Loucy (cell line): Measurements from ENCODE around the gene SORCS2.

Experiments
- H2AFZ ChIP-seq: fragments of 200-600 bp; sonication (generic); 2 replicates; pipeline ENCODE4 v1.6.0; 2016; ENCODE audit warnings: antibody characterized with exemption, mild to moderate bottlenecking, low read length, moderate library complexity
- H3F3A ChIP-seq: fragments of 200-600 bp; 2 replicates; pipeline ENCODE4 v1.6.0; 2016; ENCODE audit warnings: antibody characterized with exemption, low read depth, mild to moderate bottlenecking
- H3K27me3 ChIP-seq: fragments of 200-600 bp; sonication (generic); 2 replicates; pipeline ENCODE4 v1.6.1; 2014; ENCODE audit warnings: low read length, mild to moderate bottlenecking; ENCODE audit not compliant: insufficient read depth, poor library complexity, severe bottlenecking
- H3K36me3 ChIP-seq: fragments of 200-600 bp; sonication (generic); 2 replicates; pipeline ENCODE4 v1.6.1; 2016; ENCODE audit warnings: low read length; ENCODE audit not compliant: insufficient read depth
- H3K4me1 ChIP-seq: fragments of 200-600 bp; sonication (generic); 2 replicates; pipeline ENCODE4 v1.5.1; 2014; ENCODE audit warnings: low read length, mild to moderate bottlenecking; ENCODE audit not compliant: insufficient read depth, poor library complexity, severe bottlenecking
- H3K4me2 ChIP-seq: fragments of 200-600 bp; sonication (generic); 2 replicates; pipeline ENCODE4 v1.6.0; 2014; ENCODE audit warnings: antibody characterized with exemption, low read length, low read depth, mild to moderate bottlenecking; ENCODE audit not compliant: poor library complexity, severe bottlenecking
- H3K4me3 ChIP-seq: fragments of 200-600 bp; sonication (generic); 2 replicates; pipeline ENCODE4 v1.5.1; 2014; ENCODE audit warnings: low read length, mild to moderate bottlenecking, mixed read lengths; ENCODE audit not compliant: poor library complexity, severe bottlenecking
- H3K79me2 ChIP-seq: fragments of 200-600 bp; sonication (generic); 2 replicates; pipeline ENCODE4 v1.6.1; 2014; ENCODE audit warnings: low read length; ENCODE audit not compliant: insufficient read depth
- H3K9ac ChIP-seq: fragments of 200-600 bp; sonication (generic); 2 replicates; pipeline ENCODE4 v1.6.0; 2014; ENCODE audit warnings: mild to moderate bottlenecking, low read depth, low read length, moderate library complexity; ENCODE audit not compliant: poor library complexity, severe bottlenecking
- H3K9me2 ChIP-seq: fragments of 200-600 bp; sonication (generic); replicated peaks from 2 replicates; pipeline ENCODE4 v1.6.1; 2016; ENCODE audit warnings: low read depth, low read length, mixed read lengths
- H3K9me3 ChIP-seq: fragments of 200-600 bp; sonication (generic); 2 replicates; pipeline ENCODE4 v1.6.1; 2014; ENCODE audit warnings: mild to moderate bottlenecking, antibody characterized with exemption, low read length, low read depth; ENCODE audit not compliant: insufficient read depth
- H4K20me1 ChIP-seq: fragments of 200-600 bp; sonication (generic); 2 replicates; pipeline ENCODE4 v1.6.0; 2014; ENCODE audit warnings: antibody characterized with exemption, low read length, mild to moderate bottlenecking; ENCODE audit not compliant: insufficient read depth, poor library complexity, severe bottlenecking
- EZH2phosphoT487 ChIP-seq: fragments of 200-600 bp; IDR thresholded peaks from 2 replicates; pipeline ENCODE4 v1.6.1; 2018; ENCODE audit warnings: antibody characterized with exemption, mild to moderate bottlenecking, moderate library complexity, borderline replicate concordance
- TF ChIP-seq, protein P1 (sequence below): fragments of 200-600 bp; sonication (generic); conservative IDR thresholded peaks from 2 replicates; pipeline ENCODE4 v1.5.1; 2014; ENCODE audit warnings: mild to moderate bottlenecking, antibody characterized with exemption, low read length

SORCS2 gene

DNA sequence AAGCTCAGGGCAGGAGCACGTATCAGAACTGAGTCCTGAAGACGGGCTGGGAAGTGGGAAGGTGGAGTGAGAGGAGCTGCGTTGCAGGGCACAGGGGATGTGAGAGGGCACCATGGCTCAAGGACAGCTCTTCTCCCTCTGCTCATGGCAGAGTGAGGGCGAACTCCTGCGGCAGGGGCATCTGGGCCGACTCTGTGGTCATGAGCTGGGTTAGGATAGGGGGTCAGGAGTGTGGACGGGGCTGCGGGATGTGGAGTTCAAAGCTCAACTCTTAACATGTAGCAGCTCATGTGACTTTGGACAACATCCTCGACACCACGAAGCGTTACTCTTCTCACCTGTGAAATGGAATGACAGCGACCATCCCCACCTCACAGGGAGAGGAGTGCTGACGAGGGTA, 19.4 kb upstream of the SORCS2 start:
- Histone ChIP-seq H3K27me3 (no peaks in the 10 kb centered on the region), H3K9ac (no peak overlapping the region), H3K36me3 (no peaks in the 10 kb centered on the region), H2AFZ (no peak overlapping the region), H4K20me1 (no peaks in the 10 kb centered on the region), H3K4me1 (no peaks in the 10 kb centered on the region), H3K4me3 (no peak overlapping the region), H3K9me3 (no peaks in the 10 kb centered on the region), H3F3A (no peaks in the 10 kb centered on the region), H3K9me2 (no peaks in the 10 kb centered on the region), H3K4me2 (no peak overlapping the region), H3K79me2 (no peaks in the 10 kb centered on the region)
- TF ChIP-seq EZH2phosphoT487: no peak
- TF ChIP-seq, protein P1, sequence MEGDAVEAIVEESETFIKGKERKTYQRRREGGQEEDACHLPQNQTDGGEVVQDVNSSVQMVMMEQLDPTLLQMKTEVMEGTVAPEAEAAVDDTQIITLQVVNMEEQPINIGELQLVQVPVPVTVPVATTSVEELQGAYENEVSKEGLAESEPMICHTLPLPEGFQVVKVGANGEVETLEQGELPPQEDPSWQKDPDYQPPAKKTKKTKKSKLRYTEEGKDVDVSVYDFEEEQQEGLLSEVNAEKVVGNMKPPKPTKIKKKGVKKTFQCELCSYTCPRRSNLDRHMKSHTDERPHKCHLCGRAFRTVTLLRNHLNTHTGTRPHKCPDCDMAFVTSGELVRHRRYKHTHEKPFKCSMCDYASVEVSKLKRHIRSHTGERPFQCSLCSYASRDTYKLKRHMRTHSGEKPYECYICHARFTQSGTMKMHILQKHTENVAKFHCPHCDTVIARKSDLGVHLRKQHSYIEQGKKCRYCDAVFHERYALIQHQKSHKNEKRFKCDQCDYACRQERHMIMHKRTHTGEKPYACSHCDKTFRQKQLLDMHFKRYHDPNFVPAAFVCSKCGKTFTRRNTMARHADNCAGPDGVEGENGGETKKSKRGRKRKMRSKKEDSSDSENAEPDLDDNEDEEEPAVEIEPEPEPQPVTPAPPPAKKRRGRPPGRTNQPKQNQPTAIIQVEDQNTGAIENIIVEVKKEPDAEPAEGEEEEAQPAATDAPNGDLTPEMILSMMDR: no peak

DNA sequence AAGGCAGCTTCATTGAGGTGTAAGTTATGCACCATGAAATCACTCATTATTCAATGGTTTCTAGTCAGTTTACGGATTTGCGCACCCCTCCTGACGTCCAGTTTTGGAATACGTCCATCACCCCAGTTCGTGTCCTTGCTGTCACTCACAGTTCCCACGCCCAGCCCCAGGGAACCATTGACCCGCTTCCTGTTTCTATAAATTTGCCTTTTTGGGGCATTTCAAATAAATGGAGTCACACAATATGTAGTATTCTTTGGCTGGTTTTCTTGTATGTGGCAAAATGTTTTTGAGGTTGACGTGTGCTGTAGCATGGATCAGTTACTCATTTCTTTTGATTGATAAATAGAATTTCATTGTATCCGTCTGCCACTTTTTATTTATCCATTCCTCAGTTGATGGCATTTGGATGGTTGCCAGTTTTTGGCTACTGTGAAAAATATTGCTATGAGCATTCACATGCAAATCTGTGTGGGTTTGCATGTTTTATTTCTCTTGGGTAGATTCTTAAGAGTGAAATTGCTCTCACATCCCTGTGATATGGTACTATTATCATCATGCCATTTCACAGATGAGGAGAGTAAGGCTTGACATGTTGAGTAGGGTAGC, 18.4 kb upstream of the SORCS2 start:
- TF ChIP-seq EZH2phosphoT487: no peak
- Histone ChIP-seq H3K9me2 (no peaks in the 10 kb centered on the region), H4K20me1 (no peaks in the 10 kb centered on the region), H3K9me3 (peaks cover 1% of the 10 kb centered on the region; the same call in 1 of the 2 replicates), H3K4me2 (no peak overlapping the region), H2AFZ (no peak overlapping the region), H3K27me3 (no peaks in the 10 kb centered on the region), H3K36me3 (no peaks in the 10 kb centered on the region), H3F3A (no peaks in the 10 kb centered on the region), H3K4me1 (no peaks in the 10 kb centered on the region), H3K9ac (no peak overlapping the region), H3K79me2 (no peaks in the 10 kb centered on the region), H3K4me3 (no peak overlapping the region)

DNA sequence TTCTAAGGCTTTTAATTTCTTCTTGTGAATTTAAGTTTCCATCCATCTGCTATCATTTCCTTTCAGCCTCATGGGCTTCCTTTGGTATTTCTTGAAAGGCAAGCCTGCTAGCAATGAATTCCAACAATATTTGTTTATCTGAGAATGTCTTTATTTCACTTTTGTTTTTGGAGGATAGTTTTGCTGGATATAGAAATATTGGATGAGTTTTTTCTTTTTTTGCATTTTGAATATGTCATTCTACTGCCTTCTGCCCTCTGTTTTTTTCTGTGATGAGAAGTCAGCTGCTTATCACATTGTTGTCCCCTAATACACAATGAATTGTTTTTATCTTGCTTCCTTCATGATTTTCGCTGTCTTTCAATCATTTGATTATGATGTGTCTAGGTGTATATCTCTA, 13.2 kb upstream of the SORCS2 start:
- Histone ChIP-seq H3K4me2 (no peak overlapping the region), H3K36me3 (no peaks in the 10 kb centered on the region), H4K20me1 (no peaks in the 10 kb centered on the region), H3K79me2 (no peaks in the 10 kb centered on the region), H2AFZ (no peak overlapping the region), H3K4me1 (no peaks in the 10 kb centered on the region), H3K9ac (no peak overlapping the region), H3K27me3 (no peaks in the 10 kb centered on the region), H3K9me3 (peaks cover 9% of the 10 kb centered on the region; the same call in 1 of the 2 replicates), H3K9me2 (no peaks in the 10 kb centered on the region), H3F3A (no peaks in the 10 kb centered on the region), H3K4me3 (no peak overlapping the region)
- no peak for TF ChIP-seq EZH2phosphoT487
- TF ChIP-seq, protein P1: no peak

DNA sequence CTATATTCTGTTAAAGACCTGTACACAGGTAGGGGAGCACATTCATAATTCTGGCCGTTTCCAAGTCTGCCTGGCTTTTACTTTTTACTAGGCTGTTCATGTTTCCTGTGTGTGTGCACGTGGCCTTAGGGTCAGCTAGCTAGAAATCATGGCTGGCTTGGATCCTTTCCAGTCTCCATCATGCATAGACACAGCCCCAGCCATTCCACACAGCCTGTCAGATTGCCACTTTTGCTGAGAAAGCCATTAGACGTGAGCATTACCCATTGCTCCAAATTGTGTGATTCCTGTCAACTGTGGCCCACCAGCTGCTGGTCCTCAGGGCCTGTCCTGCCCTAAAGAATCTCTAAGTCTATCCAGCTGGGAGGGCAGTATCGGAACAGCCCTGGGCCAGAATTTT, 11.4 kb upstream of the SORCS2 start:
- Histone ChIP-seq H2AFZ (no peak overlapping the region), H3K9ac (no peak overlapping the region), H3K79me2 (no peaks in the 10 kb centered on the region), H3K27me3 (no peaks in the 10 kb centered on the region), H3F3A (no peaks in the 10 kb centered on the region), H3K9me3 (peaks cover 9% of the 10 kb centered on the region; the same call in 1 of the 2 replicates), H3K4me1 (no peaks in the 10 kb centered on the region), H4K20me1 (no peaks in the 10 kb centered on the region), H3K9me2 (no peaks in the 10 kb centered on the region), H3K4me3 (no peak overlapping the region), H3K36me3 (no peaks in the 10 kb centered on the region), H3K4me2 (no peak overlapping the region)
- TF ChIP-seq EZH2phosphoT487: no peak
- TF ChIP-seq, protein P1: no peak
